HG03342 (cell line): ENCODE measurements around the gene PDZD4.

Source experiments
- ATAC-seq: cut with Tn5 transposase; IDR thresholded peaks from one replicate; pipeline ENCODE4 v1.9.1; 2021; ENCODE audit warnings: mild to moderate bottlenecking, moderate library complexity; ENCODE audit not compliant: unreplicated experiment

Gene PDZD4, protein sequence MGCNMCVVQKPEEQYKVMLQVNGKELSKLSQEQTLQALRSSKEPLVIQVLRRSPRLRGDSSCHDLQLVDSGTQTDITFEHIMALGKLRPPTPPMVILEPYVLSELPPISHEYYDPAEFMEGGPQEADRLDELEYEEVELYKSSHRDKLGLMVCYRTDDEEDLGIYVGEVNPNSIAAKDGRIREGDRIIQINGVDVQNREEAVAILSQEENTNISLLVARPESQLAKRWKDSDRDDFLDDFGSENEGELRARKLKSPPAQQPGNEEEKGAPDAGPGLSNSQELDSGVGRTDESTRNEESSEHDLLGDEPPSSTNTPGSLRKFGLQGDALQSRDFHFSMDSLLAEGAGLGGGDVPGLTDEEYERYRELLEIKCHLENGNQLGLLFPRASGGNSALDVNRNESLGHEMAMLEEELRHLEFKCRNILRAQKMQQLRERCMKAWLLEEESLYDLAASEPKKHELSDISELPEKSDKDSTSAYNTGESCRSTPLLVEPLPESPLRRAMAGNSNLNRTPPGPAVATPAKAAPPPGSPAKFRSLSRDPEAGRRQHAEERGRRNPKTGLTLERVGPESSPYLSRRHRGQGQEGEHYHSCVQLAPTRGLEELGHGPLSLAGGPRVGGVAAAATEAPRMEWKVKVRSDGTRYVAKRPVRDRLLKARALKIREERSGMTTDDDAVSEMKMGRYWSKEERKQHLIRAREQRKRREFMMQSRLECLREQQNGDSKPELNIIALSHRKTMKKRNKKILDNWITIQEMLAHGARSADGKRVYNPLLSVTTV

DNA sequence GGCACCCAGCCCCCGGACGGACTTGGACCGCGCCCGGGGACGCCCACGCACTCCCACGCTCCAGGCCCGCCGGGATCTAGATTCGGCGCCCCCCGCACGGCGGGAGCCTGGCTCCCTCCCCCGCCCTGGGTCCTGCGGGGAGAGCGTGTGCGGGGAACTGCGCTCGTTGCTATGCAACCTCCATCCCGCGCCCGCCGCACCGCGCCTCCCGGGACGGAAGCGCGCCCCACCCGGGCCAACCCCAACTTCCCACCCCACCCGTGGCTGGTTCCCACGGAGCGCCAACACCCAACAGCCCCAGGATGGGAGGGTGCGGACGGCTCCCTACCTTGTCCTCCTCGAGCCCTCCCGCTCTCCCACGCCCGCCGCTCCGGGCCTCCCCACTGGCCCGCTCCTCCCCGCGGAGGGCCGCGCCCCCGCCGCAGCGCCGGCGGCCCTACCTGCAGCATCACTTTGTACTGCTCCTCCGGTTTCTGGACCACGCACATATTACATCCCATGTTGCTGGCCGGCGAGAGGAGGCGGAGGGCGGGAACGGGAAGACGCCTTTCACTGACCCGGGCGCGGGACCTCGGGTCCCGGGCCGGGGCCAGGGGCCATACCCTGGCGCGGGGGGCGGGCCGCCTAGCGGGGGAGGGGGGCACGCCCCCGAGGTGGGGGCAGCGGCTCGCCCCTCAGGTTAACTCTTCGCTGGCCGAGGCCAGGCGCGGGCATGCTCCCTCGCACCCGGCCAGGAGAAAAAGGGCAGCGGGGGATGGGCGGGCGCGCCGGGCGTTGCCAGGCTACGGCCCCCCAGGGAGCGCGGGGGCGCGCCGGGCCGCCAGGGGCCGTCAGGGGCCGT is at the start of gene PDZD4:
TSS of gene PDZD4 (minus strand) at position 746 of the 841 bp plus-strand sequence. CDS start at position 500, 246 bp downstream.
- no peak for ATAC-seq

DNA sequence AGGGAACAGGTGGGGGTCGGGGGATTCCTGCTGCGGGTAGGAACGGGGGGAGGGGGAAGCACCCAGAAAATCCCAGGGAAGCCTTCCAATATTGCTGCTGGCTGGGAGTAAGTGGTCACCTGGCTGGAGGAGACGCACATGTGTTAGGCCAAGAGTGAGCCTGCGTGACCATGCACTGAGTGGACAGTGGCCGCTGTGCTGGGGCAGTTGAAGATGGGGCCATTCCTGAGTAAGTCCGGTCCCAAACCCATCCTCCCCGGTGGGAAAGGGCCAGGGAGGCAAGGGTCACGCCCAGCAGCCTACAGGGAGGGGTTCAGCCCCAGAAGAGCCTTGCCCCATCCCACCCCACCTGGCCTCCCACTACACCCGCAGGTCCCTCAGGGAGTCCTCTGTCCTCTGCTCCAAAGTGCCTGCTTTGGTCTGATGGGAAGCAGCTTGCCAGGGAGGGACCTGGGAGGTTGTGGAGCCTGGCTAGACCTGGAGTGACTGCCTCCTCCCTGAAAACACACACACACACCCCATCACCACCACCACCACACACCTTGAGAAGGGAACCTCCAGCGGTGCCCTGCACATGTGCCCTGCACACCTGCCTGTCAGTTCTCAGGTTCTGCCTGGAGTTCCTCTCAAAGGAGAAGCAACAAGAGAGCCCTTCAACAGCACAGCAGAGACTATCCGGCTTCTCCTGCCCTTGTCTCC is 49.5 kb upstream of the PDZD4 start:
- ATAC-seq, result no peak

DNA sequence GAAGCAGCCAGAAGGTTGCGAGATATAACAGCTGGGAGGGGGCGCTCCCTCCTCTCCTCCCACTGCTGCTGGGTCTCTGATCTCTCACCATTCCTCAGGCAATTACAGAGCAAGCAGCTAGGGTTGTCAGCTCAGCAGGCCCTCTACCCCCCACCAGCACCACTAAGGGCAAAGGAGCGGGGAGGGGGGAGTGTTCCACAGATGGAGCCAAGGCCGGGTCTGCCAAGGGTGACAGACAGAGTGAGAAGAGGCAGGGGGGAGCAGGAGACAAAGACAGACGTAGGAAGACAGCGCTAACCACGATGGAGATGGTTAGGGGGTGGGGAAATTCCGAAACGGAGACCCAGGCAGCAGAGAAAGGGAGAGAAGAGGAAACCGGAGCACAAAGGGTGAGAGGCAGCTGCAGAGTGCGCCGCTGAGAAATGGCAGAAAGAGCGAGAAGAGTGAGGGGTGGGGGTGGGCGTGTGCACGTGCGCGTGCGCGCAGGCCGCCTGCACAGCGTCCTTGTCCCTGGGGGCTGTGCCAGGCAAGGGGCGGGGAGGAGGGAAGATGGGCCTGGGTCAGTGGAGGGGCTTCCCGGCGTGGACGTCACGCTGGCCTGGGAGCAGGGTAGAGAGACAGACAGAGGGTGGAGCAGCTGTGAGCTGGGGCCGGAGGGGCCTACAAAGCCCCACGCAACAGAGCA is 48.8 kb upstream of the PDZD4 start:
- ATAC-seq, result no peak

DNA sequence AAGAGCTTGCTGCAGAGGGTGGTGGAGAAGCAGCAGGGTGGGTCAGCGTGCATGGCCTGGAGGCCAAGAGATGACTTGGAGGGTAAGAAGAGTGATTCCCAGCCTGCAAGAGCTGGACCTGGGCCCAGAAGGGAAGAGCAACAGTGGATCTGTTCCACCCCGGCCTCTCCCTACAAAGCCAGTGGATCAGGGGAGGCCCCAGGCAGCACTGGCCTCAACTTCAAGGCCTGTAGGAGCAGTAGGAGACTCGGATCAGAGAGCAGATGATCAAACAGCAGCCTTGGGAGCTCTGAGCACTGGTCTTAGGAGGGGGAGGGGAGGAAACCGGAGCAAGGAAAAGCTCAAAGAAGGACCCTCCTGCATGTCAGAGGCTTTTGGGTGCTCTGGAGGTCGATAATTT is 48.0 kb upstream of the PDZD4 start:
- no peak for ATAC-seq

DNA sequence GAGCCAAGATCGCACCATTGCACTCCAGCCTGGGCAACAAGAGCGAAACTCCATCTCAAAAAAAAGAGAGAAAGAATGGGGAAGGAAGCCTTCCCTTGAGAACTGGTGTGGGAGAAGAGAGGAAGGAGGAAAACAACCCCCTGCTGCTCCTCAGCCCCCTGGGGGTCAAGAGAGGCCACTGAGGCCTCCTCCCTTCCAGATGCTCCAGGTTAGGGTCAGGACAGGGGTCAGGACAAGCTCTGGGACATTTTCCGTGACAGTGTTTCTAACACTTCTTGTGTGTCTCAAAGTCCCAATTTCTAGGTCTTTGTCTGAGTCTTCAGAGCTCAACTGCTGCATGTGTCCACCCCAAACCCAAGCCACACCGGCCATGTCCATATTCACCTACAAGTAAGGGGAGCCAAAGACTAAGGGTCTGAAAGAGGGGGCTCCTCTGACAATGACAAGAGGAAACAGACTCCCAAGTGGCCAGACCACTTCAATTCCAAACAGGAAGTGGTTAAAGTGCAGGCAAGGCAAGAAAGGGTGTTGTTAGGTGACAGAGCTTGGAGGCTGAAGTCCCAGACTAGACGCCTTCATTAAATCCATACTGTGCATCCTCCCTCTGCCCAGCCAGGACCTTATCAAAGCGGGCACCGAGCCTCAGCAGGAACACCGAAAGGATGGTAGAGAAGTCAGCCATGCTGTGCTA is 47.4 kb upstream of the PDZD4 start:
- no peak for ATAC-seq

DNA sequence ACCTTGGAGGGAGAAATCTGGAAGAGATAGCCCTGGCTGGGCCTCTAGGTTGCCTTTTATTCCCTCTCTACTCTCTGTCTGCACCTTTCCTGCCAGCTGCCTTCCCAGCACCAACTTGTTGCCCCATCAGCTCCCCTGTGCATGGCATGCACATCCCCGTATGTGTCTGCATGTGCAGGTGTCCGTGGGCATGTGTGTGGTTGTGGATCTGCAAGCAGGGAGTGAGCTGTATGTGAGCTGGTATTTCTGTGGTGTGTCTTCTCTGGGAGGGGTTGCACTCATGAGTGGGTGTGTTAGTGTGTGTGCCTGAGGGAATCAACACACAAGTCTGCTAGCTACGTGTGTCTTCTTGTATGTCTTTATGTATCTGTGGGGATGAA is 45.8 kb upstream of the PDZD4 start:
- no peak for ATAC-seq

DNA sequence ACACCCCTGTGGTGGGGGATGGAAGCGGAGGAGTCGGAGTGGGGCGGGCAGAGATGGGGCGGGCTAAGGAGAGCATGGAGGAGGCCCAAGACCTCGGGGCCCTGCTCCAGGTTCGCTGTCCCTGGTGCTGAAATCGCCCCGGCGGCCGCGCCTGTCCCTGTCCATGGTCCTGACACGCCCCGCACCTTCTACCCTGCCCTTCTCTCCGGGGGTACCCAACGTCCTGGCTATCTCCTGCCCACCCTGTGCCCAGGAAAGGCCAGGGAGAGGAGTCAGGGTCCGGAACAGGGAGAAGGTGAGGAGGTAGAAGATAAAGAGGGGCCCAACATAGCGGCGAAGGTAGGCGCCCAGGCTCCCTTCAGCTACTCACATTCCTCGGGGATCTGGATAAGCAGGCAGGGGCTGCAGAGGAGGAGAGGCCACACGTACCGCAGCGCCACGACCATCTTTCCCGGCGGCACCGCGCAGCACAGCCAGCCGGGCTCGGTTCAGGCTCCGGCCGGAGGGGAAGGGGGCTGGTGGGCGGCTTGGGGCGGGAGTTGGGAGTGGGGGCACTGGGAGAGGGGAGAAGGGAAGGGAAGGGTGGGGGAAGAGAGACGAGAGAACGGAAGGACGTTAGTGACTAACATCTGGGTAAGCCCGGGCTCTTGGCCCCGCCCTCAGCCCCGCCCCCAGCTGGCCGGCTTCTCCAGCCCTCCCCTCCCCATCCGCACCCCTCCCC is 45.2 kb upstream of the PDZD4 start:
- no peak for ATAC-seq

DNA sequence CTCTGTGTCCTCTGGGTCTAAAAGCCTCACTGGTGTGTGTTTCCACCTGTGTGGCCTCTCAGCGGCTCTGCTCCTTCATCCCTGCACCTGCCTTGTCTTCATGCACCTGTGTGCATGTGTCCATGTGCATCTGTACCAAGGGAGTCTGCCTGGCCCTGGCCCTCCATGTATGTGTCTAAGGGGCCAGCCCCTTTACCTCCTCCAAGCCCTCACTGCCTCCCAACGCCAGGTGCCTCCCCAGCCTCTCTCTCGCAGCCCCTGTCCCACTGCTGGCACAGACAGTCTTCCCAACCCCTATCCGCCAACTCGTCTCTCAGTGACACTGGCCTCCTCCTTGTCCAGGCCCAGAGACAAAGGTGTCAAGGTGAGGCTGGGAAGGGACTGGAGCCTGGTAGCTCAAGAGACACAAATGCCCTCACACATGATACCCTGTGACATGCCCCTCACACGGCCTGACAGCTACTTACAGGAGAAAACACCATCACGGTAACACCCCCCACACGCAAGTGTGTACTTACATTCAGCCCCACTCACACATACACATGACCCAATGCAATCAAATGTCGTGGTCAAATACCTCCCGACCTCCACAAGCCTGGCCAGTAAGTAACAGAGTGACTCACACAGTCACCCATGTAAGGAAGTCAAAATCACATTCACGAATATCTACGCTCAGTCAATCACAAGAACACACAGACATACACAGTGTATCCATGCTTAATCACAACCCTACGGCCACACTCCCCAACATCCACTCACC is 44.2 kb upstream of the PDZD4 start:
- ATAC-seq, result no peak

DNA sequence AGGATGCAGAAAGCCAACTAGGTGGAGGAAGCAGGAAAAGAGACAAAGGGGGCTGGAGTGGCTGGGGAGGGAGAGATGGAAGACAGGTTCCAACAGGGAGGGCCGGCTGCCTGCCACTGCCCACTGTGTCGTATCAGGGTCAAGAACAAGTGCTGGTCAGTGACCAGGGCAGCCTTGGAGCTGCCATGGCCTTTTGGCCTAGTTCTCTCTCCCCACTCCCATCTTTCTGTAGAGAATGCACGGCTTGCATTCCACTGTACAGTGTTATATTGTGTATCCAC is 43.7 kb upstream of the PDZD4 start:
- no peak for ATAC-seq

DNA sequence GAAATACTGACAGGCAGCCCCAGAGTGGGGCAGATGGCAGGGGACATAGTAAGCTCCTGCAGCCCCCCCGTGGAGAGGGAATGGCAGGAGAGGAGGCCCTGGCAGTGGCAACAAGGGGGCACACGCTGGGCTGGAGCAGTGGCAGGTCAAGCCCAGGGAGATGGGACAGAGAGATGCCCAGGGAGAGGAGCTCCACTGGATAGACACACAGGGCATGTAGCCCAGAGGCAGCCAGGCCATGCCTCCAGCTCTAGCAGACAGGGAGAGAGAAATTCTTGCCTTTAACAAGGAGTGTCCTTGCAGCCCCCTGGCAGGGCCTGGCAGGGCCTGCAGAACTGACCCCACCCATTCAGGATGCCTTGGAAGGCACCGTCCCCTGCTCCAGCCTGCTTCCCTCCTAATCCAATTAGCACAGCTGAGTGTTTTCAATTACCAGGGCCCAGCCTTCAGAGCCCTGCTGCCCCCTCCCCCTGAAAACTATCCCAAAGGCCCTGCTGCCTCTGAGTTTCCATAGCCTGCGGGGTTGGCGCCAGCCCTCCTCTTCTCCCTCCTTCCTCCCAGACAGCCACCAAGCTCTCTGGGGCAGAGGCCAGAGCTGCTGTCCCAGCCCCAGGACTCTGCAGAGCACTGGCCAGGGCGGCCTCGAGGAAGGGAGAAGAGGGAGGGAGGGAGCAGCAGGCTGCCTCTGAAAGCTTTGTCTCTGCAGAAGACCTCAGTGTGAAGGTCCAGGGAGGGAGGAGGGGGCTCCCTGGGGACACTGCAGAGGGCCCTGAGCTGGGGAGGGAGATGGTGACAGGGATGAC is 43.1 kb upstream of the PDZD4 start:
- no peak for ATAC-seq

DNA sequence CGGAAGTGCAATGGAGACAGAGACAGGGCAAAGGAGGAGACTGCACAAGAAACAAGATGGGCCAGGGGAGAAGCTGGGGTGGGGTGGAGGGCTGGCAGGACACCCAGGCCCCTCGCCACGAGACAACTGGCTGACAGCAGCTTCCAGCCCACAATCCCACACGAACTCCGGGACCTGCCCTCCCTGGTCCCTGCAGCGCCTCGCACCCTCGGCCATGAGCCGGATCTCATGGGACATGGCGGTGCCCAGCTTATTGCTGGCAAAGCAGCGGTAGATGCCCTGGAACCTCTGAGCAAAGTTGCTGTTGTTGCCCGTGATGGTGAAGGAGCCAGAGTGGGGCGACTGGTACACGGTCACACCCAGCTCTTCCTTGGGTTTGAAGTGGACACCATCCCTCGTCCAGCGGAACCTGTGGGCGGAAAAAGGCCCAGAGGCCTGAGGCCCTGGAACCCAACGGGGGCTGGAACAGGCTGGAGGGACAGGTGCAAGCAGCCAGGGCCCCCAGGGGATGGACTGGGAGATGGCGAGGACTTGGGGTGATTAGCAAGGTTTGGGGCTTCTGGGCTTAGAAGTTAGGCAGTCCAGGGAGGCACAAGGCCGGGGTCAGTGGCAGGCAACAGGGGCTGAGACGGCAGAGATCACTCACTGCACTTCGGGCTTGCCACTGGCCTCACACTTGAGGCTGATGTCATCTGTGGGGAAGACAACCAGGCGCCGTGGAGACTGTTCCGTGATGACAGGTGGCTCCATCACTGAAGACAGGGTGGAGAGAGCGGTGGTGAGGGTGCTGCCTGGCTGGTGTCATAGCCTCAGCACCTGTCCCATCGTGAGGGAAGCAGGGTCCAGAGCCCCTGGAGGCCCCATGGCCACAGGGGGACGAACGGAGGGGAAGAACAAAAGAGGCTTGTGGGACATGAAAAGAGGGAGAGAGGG is 41.9 kb upstream of the PDZD4 start:
- ATAC-seq, result no peak

DNA sequence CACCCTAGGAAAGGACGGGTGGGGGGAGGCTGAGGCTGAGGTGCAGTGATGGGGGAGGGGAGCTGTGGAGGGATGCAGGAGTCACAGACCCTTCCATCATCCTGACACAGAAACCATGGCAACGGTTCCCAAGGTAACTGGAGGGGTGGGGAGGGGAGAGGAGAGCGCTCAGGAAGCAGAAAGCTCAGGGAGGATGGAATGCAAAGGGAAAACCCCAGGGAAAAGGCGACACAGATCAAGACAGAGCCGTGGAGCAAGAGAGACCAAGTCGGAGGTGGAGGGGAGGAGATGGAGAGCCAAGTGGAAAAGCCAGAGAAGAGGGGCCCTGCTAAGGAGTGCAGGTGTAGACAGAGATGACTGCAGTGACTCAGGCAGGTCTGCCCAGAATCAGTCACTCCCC is 41.1 kb upstream of the PDZD4 start:
- ATAC-seq, result no peak

DNA sequence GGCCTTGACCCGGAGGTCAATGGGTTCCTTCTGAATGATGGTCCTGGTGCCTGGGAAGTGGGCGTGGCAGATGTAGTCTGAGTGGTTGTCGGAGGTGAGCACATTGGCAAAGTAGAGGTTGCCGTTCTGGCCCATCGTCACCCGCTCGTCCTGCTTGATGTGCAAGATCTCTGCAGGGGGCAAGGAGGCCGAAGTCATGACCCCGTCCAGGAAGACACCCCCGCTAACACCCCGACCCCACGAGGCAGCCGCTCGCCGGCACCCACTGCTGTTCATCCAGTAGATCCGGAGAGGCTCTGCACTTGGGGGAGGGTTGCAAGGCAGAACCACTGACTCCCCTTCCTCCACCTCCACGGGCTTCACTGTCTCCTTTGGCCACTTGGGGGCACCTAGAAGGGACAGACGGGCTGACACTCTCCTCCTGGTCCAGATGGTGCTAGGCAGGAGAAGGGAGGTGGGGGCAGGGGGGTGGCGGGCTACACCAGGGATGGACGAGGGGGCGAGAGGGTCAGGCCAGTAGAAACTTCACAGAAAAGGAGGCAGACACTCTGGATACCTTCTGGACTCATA is 40.5 kb upstream of the PDZD4 start:
- no peak for ATAC-seq

DNA sequence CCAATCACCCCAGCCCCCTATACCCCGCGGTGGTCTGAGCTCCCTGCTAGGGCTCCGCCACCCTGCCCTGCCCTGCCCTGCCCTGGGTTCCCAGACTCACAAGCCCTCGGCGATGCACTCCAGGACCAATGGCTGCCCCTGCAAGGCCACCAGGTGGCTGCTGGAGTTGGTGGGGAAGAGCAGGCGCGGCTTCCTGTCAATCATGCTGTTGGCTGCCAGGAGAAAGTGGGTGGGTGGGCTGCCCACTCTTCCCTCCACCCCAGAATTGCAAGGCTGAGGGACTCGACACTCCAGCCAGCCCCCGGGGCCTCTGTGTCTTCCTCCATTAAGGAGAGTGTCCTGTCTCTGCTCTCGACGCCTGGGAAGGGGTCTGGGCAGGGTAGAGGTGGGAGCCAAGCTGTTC is 39.9 kb upstream of the PDZD4 start:
- no peak for ATAC-seq

DNA sequence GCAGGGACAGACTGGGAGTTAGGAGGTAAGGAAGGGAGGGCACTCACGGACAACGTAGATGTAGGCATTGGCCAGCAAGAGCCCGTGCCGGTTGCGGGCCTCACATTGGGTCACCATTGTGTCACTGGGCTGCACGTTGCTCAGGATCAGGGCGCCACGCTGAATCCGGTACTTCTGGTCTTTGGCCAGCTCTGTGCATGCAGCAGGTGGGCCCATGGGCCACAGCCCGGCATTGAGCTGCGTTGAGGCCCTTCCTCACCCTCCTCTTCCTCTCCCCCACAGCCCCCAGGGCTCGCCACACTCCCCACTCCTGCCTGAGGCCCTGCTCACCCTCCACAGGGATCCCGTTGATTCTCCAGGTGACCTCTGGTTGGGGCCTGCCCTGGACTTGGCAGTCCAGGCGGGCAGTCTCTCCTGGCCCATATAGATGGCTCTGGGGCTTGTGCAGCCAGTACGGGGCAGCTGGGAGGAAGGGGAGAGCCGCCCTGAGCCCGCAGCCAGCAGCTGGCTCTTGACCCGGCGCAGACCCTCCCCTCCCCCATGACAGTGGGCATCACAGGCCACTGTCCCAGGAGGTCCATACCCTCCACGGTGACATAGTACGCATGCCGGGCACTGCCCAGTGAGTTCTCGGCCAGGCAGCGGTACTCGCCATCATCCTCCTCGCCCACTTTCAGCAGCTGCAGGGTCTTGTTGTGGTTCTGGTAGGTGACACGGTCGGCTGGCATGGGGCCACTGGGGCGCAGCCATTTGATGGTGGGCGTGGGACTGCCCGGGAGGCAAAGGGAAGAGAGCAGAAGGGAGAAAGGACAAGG is 39.3 kb upstream of the PDZD4 start:
- no peak for ATAC-seq
